Neural progenitor cell (in vitro differentiated cells): ENCODE data around the gene RCE1.

Experiments
- CTCF ChIP-seq: fragments of 200-600 bp; sonication (generic); IDR thresholded peaks from 2 replicates; pipeline ENCODE4 v1.5.1; 2017; ENCODE audit warnings: antibody characterized with exemption, mild to moderate bottlenecking
- EZH2 ChIP-seq: fragments of 200-600 bp; sonication (generic); IDR thresholded peaks from 2 replicates; pipeline ENCODE4 v1.6.1; 2017; ENCODE audit warnings: antibody characterized with exemption, mild to moderate bottlenecking, moderate library complexity
- EZH2phosphoT487 ChIP-seq: fragments of 200-600 bp; sonication (generic); IDR thresholded peaks from 2 replicates; pipeline ENCODE4 v1.6.1; 2017; ENCODE audit warnings: antibody characterized with exemption

DNA sequence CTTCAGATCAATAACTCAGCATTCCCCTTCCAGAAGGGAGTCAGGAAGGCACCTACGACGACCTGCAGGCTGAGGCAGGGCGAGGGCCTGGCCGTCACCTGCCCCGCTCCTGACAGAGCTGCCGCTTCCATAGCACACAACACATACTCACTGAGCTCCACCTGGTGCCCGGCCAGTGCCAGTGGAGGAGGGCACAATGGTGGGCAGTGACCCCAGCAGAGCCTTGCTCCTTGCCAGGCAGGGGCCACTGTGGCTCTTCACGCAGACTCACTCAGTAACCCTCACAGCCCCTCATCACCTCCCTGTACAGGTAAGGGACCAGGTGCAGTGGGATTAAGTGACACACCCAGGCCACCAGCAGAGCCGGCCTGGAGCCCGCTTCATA lies 38.2 kb downstream of the RCE1 start:
- TF ChIP-seq CTCF (no peak), EZH2 (no peak), EZH2phosphoT487 (no peak)
